Omental fat pad (tissue), 4 donors: ENCODE data around the gene MYOZ3. TPM values are rescaled to one million over a fixed set of nuclear protein-coding genes. Genes with fewer than 3 reads are reported as not detected.

Source experiments
- ATAC-seq: fragments of 150-250 bp; one replicate; pipeline ENCODE4 v1.9.1; 2016; ENCODE audit warnings: mild to moderate bottlenecking, moderate library complexity; ENCODE audit not compliant: low FRiP score
- DNase-seq: peaks from one replicate; pipeline ENCODE4 v3.0.0-alpha.2; 2019; ENCODE audit warnings: low spot score
- total RNA-seq, 4 donors: library from RNA; depleted of rRNA; stranded (reverse); fragments of >200 nt; gene quantifications; one replicate each; pipeline ENCODE4 v1.1.0, GENCODE V29; 2016
- TF ChIP-seq, protein P1 (sequence below), 3 donors: fragments of 450-650 bp; IDR thresholded peaks; one replicate each; pipeline ENCODE4 v1.5.1; 2016 to 2017; ENCODE audit warnings: antibody characterized with exemption in 3 of 3, mild to moderate bottlenecking in 3 of 3, moderate library complexity in 2 of 3

MYOZ3 gene
- total RNA-seq, 4 donors from 2014 or later, result 0.28 to 1.7 (median 0.56) TPM; not detected in 1

DNA sequence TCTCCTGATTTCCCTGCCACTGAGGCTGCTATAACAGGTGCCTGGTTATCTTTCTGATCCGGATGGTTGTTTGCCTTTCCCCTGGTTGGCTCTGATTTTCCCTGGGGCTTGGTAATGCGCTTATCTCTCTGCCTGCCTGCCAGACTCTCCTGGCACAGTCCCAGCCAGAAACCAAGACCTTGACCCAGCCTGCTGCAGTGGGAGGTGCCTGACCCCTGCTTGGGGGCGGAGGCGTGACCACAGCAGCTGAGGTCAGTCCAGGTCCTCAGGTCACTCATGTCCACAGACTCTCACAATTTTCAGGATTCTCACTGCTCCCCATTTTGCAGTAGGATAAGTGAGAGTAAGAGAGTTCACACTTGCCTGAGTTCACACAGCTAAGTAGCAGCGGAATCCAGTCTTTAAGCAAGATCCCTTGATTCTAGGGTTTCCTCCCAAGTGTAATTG, 45.0 kb upstream of the MYOZ3 start:
- DNase-seq (no peak), ATAC-seq (peak; percentile 13)
- TF ChIP-seq, protein P1, sequence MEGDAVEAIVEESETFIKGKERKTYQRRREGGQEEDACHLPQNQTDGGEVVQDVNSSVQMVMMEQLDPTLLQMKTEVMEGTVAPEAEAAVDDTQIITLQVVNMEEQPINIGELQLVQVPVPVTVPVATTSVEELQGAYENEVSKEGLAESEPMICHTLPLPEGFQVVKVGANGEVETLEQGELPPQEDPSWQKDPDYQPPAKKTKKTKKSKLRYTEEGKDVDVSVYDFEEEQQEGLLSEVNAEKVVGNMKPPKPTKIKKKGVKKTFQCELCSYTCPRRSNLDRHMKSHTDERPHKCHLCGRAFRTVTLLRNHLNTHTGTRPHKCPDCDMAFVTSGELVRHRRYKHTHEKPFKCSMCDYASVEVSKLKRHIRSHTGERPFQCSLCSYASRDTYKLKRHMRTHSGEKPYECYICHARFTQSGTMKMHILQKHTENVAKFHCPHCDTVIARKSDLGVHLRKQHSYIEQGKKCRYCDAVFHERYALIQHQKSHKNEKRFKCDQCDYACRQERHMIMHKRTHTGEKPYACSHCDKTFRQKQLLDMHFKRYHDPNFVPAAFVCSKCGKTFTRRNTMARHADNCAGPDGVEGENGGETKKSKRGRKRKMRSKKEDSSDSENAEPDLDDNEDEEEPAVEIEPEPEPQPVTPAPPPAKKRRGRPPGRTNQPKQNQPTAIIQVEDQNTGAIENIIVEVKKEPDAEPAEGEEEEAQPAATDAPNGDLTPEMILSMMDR (IDR thresholded peaks at IDR 0.05), result no peak

DNA sequence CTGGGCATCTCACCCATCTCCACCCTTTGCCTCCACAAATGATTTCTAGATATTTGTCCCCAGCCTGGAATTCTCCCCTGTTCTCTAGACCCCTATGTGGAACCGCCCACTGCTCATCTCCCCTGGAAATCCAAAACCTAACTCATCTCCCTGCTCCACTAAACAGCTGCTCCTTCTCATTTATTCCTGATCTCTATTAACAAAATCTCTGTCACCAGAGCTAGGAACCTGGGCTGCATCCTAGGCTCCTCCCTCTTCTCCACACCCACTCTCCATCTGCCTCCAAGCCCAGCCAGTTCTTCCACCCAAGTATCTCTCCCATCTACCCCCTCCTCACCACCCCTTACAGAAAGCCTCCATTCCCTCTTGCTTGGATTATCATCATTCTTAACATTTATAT, 44.5 kb upstream of the MYOZ3 start:
- TF ChIP-seq, protein P1 (IDR thresholded peaks at IDR 0.05), result no peak
- no peak for ATAC-seq

GRCh38 chr5:150618163-150618562, 42.9 kb upstream of the MYOZ3 start:
- TF ChIP-seq, protein P1 (IDR thresholded peaks at IDR 0.05), result no peak
- DNase-seq (no peak), ATAC-seq (no peak)

More for the DNA sequence above, 44.5 kb upstream of the MYOZ3 start:
- no peak for DNase-seq

- TF ChIP-seq, protein P1 (IDR thresholded peaks at IDR 0.05), result no peak
- ATAC-seq, result no peak
- DNase-seq, result no peak
These were observed 42.3 kb upstream of the MYOZ3 start for GRCh38 chr5:150618588-150619281.

DNA sequence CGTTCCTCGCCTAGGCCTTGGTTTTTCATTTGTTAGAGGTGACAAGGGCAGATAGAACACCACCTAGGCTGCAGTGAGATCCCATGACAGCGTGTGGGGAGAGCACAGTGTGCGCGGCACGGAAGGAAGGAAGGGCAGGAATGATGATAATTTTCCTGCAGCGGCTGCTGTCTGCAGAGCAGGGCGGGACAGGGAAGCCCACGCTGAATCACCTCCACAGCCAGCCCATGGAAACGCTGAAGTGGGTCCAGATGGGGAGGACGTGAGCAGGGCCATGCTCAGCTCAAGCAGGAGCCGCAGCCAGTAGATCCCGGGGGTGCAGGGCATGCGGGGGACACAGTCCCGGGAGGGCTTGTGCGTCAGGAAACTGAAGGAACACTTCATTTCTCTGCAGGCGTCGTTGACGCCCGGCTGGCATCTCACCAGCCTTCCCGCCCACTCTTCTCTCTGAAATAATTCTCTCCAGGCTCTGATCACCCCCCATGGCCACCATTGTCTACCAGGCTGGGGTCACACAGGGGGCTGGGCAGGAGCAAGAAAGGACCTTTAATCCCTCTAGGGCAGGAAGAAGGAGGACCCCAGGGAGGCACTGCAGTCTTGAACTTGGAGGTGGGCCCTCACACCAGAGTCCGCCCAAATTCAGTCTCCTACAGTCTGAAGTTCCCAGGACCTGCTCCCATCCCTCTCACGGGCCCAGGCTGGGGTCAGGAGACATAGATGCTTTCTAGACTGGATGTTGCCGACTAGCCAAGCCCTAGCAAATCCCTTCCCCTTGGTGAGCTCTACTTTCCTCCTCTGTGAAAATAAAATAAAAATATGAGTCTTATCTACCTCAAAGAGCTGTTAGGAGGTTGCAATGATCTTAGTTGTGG, 41.5 kb upstream of the MYOZ3 start:
- TF ChIP-seq, protein P1 (IDR thresholded peaks at IDR 0.05), result no peak
- DNase-seq, result no peak
- peak; percentile 60 for ATAC-seq

GRCh38 chr5:150621301-150621700, 39.8 kb upstream of the MYOZ3 start:
- DNase-seq, result no peak
- no peak for ATAC-seq
- TF ChIP-seq, protein P1 (IDR thresholded peaks at IDR 0.05), result no peak
